ENCODE data around the gene CALCR.

GRCh38 chr7:93547716-93548115, 26.8 kb downstream of the CALCR start:
- no peak for TF ChIP-seq POLR2AphosphoS5 (IDR thresholded peaks at IDR 0.05; ENCODE audit: low read depth, low read length)
- TF ChIP-seq POLR2A (IDR thresholded peaks at IDR 0.05; ENCODE audit: low read depth, low read length), result no peak
- no peak for TF ChIP-seq TAF1 (IDR thresholded peaks at IDR 0.05; ENCODE audit: low read depth, low read length)
- no peak for TF ChIP-seq PAX5 (IDR thresholded peaks at IDR 0.05; ENCODE audit: insufficient read depth, low read length, severe bottlenecking)

All from GM12891 (cell line).